ENCODE results near the gene GAS2L1.

GAS2L1 gene

DNA sequence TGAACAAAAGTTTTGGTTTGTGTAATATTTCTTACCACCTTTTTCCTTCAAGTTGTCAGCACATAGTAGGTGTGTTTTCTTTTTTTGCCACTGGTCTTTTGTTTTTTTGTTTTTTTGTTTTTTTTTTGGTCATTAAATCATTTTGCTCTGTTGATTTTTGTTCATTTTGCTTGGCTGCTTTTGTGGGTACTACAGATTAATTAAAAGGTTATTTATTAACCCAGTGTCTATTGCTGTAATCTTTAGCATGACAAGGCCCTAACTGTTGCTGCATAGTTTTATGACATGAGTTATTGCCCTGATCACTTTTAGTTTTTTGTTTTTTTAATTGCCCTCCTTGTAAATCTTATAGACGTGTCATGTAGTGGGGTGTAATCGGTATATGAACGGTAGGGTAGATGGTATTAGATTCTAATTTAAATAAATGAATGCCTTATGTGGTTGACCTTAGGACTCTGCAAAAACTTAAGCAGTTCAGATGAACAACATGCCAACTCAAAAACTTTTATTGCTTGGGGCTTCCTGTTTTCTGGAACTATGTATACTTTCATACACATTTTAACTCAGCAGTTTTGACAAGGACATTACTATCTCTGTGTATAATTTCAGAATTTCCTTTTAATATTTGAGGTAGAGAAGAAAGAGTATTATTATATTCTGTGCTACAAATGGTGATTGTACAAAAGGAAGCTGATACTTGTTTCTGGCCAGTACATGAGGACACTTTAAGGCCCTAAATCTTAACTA, 30.5 kb upstream of the GAS2L1 start:
- no peak for DNase-seq

DNA sequence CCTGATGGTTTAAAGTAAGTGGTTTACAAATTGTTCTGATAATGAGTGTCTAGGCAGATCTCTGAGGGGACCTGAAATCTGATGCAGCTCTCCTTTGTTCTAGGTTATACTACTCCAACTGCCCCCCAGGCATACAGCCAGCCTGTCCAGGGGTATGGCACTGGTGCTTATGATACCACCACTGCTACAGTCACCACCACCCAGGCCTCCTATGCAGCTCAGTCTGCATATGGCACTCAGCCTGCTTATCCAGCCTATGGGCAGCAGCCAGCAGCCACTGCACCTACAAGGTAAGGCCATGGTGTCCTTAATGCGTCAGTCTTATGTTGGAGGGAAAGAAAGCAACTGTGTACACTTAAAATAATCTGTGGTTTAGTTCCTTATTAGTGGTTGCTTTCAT, 28.5 kb upstream of the GAS2L1 start:
- DNase-seq, result no peak

DNA sequence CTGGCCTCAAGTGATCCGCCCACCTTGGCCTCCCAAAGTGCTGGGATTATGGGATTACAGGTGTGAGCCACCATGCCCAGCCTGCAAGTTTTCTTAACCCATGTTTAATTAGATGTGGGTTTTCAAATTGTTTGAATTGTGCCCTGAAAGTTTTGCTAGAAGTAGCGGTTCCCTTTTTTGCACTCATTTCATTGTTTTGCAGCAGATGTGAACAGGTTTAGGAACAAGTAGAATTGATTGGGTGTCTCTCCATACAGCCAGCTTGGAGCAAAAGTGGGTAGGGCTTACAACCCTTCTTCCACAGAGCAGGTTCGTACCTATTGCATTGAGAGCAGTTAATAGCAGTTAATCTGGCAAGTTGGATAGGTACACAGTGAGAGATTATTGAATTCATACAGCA, 22.3 kb upstream of the GAS2L1 start:
- no peak for DNase-seq

DNA sequence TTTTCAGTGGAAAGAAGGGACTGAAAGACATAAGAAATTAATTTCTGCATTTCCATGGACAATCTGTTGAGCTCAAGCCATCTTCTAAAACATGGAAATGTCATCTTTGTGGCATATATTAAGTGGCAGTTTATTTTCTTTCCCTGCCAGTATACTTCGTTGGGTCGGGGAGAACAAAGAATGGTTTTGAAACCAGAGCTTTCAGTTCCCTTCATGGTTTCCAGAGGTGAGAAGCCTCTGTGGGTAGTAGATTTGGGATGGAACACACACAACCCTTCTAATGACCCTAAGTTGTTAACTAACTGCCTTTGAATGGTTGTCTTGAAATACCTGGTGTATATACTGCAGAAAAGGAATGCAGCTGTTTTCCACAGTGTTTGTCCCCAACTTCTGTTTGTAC, 17.6 kb upstream of the GAS2L1 start:
- no peak for DNase-seq

DNA sequence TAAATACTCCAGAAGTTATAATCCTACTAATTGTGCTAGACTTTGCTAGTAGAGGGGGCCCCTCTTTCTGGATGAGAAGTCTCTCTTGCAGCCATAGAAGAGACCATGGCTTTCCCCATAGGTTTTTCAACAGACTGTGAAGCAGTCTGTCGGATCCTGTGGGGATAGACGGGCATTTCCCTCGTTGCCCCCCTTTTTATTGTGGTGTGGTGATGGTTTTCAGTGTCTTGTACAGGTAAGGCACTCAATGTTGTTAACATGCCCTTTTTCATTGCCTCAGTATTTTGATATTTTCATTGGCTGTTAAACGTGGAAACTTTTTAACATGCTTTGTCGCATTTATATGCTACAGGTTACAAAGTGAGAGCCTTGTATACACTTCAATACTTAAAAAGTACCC, 16.4 kb upstream of the GAS2L1 start:
- DNase-seq, result no peak

DNA sequence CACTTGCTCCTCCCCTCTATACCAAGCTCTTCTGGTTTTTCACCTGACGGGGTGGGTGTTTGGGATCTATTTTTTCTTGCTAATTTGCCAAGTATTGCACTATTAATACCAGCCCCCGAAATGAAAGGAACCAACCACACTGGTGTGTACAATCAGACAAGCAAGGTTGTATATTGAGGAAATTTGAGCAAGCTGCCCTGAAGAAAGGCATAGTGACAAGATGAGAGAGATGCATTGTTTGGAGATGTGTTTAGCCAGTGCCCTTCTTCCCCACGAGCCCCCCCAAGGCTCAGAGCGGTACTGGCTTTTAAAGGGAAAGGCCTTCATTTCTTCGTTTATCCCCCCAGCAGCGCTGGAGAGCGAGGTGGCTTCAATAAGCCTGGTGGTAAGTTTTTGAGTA, 15.2 kb upstream of the GAS2L1 start:
- DNase-seq, result no peak

DNA sequence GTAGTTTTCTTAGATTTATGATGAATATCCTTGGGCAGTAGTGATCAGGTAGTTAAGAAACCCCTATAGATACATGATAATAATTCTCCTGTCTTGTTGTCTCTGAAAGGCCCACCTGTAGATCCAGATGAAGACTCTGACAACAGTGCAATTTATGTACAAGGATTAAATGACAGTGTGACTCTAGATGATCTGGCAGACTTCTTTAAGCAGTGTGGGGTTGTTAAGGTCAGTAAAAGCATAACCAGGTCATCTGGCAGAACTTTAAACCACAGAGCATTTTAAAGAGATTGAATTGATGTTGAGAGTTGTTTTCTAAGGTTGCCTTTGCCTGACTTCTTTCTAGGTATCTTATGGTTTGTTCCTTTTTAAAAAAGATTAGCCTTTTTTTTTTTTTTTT, 14.1 kb upstream of the GAS2L1 start:
- DNase-seq, result no peak

DNA sequence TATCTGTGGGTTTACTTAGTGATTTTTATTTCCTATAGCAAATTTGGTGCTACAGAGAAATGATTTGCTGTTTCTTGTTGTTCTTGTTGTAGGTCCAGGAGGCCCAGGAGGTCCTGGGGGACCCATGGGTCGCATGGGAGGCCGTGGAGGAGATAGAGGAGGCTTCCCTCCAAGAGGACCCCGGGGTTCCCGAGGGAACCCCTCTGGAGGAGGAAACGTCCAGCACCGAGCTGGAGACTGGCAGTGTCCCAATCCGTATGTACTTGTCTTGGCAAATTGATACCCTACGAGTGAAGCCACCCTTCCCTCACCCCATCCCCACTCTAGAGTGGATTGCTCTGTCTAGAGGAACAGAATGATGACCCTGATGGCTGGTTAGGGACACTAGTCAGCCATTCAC, 7.8 kb upstream of the GAS2L1 start:
- DNase-seq, result no peak

DNA sequence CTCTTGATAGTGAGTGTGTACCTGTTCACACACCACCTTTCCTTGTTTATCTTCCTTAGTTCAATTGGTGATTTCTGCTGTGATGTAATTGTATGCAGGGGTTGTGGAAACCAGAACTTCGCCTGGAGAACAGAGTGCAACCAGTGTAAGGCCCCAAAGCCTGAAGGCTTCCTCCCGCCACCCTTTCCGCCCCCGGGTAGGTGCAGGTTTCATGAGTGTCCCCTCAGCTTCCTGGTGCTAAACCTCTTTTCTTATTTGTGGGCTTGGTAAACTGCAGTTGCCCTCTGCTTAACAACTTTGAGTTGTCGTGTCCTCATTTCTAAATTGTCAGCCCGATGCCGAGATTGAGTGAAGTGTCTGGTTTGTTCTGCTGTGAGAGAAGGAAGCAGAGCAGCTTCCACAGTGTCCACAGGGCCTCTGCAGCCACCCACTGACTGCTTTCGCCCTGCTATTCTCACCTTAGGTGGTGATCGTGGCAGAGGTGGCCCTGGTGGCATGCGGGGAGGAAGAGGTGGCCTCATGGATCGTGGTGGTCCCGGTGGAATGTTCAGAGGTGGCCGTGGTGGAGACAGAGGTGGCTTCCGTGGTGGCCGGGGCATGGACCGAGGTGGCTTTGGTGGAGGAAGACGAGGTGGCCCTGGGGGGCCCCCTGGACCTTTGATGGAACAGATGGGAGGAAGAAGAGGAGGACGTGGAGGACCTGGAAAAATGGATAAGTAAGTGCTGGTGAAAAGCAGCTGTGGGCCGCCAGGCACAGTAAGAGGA, 7.1 kb upstream of the GAS2L1 start:
- DNase-seq, result no peak

DNA sequence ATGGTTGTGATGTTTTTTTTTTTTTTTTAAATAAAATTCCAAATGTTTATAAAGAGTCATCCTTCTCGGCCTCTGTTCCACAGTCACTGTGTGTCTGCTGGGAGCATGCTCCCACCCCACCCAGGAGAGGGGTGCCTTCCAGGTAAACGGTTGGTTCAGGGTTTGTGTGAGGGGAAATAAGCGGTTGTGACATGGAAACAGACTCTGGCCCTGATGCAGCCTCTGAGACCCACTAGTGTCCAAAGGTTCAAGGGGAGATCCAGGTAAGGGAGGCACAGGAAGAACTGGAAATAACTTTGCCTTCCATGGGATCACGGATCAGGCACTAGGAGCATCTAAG, 6.0 kb upstream of the GAS2L1 start:
- DNase-seq, result no peak

DNA sequence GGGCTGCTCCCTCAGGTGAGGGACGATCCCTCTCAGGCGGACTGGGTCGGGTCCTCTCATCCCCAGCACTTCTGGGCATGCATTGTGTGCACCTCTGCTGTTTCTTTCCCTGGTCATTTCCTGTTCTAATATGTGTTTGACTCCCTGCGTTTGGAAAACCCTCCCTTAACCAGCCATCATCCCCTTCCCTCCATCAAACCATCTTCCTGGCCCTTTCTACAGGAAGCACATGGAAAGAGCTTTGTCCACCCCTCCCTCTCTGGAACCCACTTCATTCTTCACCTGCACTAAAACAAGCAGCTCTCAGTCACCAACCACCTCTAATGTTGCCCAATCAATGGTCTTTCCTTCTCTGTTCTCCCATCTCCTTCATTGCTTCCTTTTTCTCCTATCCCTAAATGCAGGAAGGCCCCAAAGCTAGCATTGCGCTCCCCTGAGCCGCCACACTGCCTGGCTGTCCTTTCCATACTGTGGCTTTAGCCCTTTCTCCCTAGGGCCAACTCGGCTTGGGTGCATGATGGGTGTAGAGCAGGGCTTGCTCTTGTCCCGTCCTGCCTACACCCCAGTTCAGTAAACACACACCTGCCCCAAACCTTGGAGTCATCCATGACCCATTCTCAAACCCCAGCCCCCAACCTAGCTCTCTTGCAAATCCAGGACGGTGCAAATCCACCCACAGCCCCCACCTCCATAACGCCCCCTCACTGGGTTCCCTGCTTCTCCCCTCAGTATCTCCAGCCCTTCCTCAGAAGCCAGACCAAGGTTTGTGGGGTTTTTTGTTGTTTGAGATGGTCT, 5.4 kb upstream of the GAS2L1 start:
- DNase-seq, result no peak

DNA sequence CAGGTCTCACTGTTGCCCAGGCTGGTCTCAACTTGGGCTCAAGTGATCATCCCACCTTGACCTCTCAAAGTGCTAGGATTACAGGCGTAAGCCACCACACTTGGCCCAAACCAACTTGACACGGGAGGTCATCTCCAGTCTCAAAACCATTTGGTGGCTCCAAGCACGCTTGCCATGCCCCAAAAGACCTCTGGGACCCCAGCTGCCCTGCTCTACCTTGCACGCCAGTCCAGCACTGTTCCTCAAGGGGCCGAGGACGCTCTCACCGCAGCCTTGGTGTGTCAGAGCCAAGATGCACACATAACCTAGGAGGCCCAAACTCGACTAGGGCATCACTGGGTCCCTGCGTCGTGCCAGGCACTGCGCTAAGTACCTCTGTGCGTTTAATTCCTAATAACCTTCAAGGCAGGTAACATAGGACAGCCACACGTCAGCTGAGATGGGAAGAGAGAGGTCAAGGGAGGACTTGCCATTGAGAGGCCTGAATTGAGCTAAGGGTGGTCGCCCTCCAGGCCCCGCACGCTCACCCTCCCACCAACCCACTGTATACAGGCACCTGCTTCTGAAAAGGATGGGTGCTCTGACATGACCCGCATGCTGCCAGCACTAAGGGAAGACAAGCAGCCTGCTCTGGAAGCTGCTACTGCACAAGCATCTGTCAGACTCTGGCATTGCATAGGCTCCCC, 4.6 kb upstream of the GAS2L1 start:
- DNase-seq, result no peak

DNA sequence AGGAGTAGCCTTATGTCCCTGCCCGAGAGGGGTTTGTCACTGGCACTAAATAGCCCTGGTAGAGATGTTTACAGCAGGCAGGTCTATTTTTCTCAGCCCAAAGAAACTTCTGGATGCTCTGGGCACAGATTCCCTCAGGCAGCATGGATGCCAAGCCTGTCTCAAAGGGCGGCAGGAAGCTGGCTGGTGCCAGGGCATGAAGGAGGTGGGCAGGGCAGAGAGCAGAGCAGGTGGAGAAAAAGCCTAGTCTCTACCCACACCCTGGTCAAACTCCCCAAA, 4.1 kb upstream of the GAS2L1 start:
- DNase-seq, result no peak

DNA sequence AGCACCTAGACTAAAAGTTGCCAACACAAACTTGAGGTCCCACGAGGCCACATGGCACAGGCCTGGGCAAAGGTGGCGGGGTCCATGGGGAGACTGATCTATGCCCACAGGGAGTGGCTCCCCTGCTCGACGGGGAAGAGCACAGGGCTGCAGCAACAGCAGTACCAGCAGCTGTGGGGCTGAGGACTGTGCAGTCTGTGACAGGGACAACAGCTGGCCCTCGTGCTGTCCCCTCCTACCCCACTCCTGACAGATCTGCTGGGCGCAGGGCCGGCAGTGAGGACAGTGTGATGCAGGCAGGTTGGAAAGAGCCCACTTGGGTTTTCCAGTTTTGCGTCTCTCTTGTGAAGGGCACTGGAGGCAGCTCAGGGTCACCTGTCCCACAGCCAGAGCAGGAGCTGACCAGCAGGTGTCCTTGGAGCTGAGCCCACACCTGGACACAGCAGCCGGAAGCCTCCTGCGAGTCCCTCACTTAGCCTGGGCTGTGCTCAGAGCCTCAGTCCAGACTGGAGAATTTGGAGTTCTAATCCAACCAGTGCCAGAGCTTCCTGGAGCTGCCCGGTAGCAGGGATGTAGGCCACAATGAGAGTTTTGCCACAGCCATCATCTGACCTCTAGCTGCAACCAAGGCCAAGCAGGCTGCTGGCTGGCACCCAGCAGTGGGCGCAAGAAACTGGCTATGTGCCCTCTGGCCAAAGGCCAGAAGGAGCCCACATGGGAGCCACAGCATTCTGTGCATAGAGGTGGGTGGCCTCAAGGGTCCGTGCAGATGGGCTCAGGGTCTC, 3.6 kb upstream of the GAS2L1 start:
- no peak for DNase-seq

DNA sequence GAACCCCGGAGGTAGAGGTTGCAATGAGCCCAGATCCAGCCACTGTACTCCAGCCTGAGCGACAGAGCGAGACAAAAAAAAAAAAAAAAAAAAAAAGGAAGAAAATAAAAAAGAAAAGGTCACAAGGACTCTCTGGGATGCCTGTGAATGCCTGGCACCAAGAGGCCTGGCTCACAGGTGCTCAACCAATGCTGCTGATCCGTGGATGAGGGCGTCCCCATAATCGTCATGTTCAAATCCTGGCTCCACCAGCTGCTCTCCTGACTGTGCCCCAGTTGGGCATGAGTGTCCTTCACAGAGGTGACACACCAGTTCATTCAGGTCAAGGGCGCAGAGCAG, 645 bp upstream of the GAS2L1 start:
- no peak for DNase-seq

DNA sequence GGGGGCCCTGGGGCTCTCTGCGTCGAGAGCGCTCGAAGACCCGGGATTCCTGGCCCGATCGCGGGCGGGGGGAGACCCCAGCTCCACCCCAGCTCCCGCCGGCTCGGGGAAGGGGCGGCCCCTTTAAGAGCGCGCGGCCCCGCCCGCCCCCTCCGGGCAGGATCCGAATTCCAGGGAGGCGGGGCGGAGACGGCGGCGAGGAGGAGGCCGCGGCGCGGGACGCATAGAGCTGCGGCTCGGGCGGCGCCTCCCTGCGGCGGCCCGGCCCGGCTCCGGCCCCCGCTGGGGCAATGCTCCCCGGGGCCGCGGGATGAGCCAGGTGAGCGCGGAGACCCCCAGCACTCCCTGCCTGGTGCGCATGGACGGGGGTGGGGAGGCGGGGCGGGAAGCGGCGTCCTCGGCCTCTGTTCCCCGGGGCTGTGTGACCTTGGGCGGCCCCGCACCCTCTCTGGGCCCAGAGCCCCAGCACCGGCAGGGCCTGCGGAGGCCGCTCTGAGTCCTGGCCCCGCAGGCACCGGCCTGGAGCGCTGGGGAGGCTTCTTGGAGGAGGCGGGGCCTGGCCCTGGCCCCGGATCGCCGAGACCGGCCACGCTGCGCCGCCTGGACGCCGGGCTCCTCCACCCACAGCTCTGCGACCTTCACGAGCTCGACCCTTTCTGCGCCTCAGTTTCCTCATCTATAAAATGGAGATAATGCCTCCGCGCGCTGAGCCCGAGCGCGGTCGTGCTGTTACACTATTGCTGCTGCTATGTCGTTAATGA, 565 bp downstream of the GAS2L1 start:
- DNase-seq, result peak in 3 of 5 experiments; percentile 29 to 41 (median 30)

DNA sequence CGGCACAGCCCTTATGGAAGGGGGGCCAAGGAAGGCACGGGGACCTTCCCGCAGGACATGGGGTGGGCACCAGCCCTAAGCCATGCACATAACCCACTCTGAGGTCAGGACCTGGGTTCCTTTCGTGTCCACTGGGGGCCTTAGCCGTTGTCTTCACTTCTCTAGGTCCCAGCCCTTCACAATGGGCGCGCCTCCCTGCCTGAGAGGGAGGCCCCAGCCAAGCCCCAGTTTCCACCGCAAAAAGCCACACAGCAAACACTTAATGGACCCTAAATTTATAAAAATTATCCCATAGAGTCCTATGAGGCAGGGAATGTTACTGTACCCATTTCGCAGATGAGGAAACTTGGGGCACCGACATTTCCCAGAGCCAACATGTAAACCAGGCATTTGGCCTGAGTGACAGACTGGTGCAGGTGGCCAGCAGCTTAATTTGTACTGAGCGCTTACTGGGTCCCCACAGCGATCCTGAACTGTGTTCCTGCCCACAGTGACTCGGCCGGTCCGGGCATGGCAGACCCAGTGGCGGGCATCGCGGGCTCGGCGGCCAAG, 1.2 kb downstream of the GAS2L1 start:
- no peak for DNase-seq

DNA sequence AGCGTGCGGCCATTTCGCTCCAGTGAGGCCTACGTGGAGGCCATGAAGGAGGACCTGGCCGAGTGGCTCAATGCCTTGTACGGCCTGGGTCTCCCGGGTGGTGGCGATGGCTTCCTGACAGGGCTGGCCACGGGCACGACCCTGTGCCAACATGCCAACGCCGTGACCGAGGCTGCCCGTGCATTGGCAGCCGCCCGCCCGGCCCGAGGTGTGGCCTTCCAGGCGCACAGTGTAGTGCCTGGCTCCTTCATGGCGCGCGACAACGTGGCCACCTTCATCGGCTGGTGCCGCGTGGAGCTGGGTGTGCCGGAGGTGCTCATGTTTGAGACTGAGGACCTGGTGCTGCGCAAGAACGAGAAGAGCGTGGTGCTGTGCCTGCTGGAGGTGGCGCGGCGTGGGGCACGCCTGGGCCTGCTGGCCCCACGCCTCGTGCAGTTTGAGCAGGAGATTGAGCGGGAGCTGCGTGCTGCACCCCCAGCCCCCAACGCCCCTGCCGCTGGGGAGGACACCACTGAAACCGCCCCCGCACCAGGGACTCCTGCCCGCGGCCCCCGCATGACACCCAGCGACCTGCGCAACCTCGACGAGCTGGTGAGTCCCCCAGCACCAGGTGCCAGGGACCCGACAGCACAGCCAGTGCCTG, 1.8 kb downstream of the GAS2L1 start:
- DNase-seq, result no peak

DNA sequence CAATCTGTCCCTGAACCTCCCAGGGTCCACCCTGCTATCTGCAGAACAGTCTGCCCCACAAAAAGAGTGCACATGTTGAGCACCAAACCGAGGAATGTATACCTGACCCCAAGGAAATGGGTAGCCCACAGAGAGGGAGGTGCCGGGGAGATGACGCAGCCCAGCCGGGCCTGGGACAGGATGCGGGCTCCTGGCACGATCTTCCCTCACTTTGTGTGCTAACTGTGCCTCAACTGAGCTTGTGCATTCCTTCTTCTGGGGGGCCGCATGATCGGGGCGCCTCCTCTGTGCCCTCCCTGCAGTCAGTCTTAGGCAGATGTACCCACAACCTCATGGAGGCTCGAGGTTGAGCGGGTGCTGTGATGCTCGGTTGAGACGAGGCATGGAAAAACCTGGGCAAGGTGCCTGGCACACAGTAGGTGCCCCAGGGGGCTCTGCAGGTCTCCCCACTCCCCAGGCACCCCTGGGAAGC, 2.4 kb downstream of the GAS2L1 start:
- peak in 2 of 5 experiments; percentile 38 to 89 for DNase-seq

DNA sequence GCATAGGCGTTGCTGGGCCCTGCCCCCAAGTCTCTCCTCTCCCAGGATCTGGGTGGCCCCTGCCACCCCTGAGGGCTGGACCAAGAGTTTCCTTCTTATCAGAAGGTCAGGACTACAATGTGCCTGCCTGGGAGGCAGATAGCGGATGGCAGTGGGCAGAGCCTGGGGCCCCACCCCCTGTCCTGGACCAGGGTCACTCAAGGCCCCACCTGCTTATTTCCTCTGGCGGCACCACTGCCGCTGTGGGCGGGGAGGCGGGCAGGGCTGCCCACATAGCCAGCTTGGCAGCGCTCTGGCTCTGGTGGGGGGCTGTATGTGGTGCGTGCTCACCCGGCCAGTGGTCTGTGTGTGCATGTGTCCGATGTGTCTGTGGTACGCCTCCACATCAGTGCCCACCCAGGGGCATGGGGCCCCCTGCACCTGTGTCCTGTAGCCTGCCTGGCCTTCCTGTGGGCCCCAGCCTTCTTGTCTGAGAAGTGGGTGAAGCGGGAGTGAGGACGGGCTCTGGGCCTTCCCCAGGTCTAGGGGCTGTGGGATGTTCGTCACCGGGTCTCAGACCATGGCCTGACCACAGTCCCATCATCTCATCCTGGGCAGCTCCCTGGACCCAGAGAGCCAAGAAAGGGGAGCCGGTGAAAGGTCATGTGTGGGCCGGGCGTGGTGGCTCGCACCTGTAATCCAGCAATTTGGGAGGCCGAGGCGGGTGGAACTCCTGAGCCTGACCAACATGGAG, 3.0 kb downstream of the GAS2L1 start:
- no peak for DNase-seq

Measured in T-helper 2 cell (primary cell).